C4-2B (cell line): ENCODE results near the gene WDR3.

Source experiments
- H3K27ac ChIP-seq: fragments of 450-650 bp; 2 replicates; pipeline ENCODE4 v1.5.1; 2017
- ZFX ChIP-seq: fragments of 450-650 bp; IDR thresholded peaks from 2 replicates; pipeline ENCODE4 v1.6.1; 2017
- TF ChIP-seq, protein P1 (sequence below): fragments of 450-650 bp; conservative IDR thresholded peaks from 2 replicates; pipeline ENCODE4 v1.5.1; 2017; ENCODE audit warnings: mild to moderate bottlenecking

The WDR3 gene

GRCh38 chr1:117971777-117972176, 42.2 kb downstream of the WDR3 start:
- no peak overlapping the region for H3K27ac ChIP-seq
- no peak for TF ChIP-seq ZFX
- TF ChIP-seq, protein P1, sequence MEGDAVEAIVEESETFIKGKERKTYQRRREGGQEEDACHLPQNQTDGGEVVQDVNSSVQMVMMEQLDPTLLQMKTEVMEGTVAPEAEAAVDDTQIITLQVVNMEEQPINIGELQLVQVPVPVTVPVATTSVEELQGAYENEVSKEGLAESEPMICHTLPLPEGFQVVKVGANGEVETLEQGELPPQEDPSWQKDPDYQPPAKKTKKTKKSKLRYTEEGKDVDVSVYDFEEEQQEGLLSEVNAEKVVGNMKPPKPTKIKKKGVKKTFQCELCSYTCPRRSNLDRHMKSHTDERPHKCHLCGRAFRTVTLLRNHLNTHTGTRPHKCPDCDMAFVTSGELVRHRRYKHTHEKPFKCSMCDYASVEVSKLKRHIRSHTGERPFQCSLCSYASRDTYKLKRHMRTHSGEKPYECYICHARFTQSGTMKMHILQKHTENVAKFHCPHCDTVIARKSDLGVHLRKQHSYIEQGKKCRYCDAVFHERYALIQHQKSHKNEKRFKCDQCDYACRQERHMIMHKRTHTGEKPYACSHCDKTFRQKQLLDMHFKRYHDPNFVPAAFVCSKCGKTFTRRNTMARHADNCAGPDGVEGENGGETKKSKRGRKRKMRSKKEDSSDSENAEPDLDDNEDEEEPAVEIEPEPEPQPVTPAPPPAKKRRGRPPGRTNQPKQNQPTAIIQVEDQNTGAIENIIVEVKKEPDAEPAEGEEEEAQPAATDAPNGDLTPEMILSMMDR, result no peak

DNA sequence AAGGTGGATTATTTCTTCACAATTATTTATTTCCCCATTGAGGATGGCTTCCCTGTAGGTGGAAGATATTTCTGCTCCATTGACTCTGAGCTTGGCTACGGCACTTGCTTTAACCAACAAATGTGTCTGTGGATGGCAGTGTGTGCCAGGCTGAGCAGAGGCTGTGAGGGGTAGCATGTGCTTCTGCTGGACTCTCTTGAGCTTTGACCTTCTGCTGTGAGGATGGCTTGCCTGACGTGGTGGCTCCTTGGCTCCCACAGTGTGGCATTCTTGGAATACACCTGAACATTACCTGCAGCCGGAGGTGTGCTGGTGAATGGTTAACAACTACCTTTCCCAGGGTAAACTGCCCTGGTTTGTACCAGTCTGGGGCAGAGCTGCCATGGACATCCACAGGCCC, 46.8 kb downstream of the WDR3 start:
- no peak overlapping the region for H3K27ac ChIP-seq
- no peak for TF ChIP-seq ZFX
- TF ChIP-seq, protein P1, result no peak

GRCh38 chr1:117981455-117982192, 52.1 kb downstream of the WDR3 start:
- TF ChIP-seq, protein P1, result no peak
- no peak for TF ChIP-seq ZFX
- no peak overlapping the region for H3K27ac ChIP-seq

GRCh38 chr1:117985239-117985638, 55.7 kb downstream of the WDR3 start:
- H3K27ac ChIP-seq, result no peak overlapping the region
- no peak for TF ChIP-seq ZFX
- TF ChIP-seq, protein P1, result no peak

GRCh38 chr1:117985973-117986372, 56.4 kb downstream of the WDR3 start:
- TF ChIP-seq, protein P1, result no peak
- no peak for TF ChIP-seq ZFX
- H3K27ac ChIP-seq, result no peak overlapping the region

GRCh38 chr1:118004312-118004711, 74.8 kb downstream of the WDR3 start:
- TF ChIP-seq, protein P1, result no peak
- no peak for TF ChIP-seq ZFX
- no peak overlapping the region for H3K27ac ChIP-seq

- no peak overlapping the region for H3K27ac ChIP-seq
- TF ChIP-seq, protein P1, result no peak
- no peak for TF ChIP-seq ZFX
Measured at GRCh38 chr1:118007391-118007790, 77.9 kb downstream of the WDR3 start.
